ENCODE results near the gene ZNF385A.
"Not testable (repeated sequence)": the region's sequence is repeated elsewhere in the genome, so short reads cannot be mapped to it uniquely, and the experiment has no call there.

ZNF385A gene

GRCh38 chr12:54356951-54357356, 27.6 kb downstream of the ZNF385A start:
- no peak for TF ChIP-seq POLR2A (IDR thresholded peaks at IDR 0.05; ENCODE audit: low read depth, low read length)
- no peak for FAIRE-seq
- DNase-seq (ENCODE audit: insufficient read length, low spot score): no peak

GRCh38 chr12:54356228-54356627, 28.3 kb downstream of the ZNF385A start:
- DNase-seq (ENCODE audit: insufficient read length, low spot score): no peak

GRCh38 chr12:54355104-54355815, 29.3 kb downstream of the ZNF385A start:
- TF ChIP-seq POLR2A (IDR thresholded peaks at IDR 0.05; ENCODE audit: low read depth, low read length): no peak
- FAIRE-seq: no peak

More at GRCh38 chr12:54356228-54356627, 28.3 kb downstream of the ZNF385A start:
- TF ChIP-seq POLR2A (IDR thresholded peaks at IDR 0.05; ENCODE audit: low read depth, low read length): no peak
- FAIRE-seq: no peak

GRCh38 chr12:54354271-54354670, 30.3 kb downstream of the ZNF385A start:
- not testable (repeated sequence) for FAIRE-seq; DNase-seq (ENCODE audit: insufficient read length, low spot score)

More at GRCh38 chr12:54355104-54355815, 29.3 kb downstream of the ZNF385A start:
- DNase-seq (ENCODE audit: insufficient read length, low spot score): no peak

- no peak for TF ChIP-seq POLR2A (IDR thresholded peaks at IDR 0.05; ENCODE audit: low read depth, low read length)
- no peak for FAIRE-seq
- DNase-seq (ENCODE audit: insufficient read length, low spot score): no peak
These were observed 31.4 kb downstream of the ZNF385A start for GRCh38 chr12:54352891-54353874.

- TF ChIP-seq POLR2A (IDR thresholded peaks at IDR 0.05; ENCODE audit: low read depth, low read length): no peak
- FAIRE-seq (no peak), DNase-seq (ENCODE audit: insufficient read length, low spot score) (no peak)
These were observed 32.5 kb downstream of the ZNF385A start for GRCh38 chr12:54352022-54352531.

- TF ChIP-seq POLR2A (IDR thresholded peaks at IDR 0.05; ENCODE audit: low read depth, low read length): no peak
- FAIRE-seq (no peak), DNase-seq (ENCODE audit: insufficient read length, low spot score) (no peak)
These were observed 33.2 kb downstream of the ZNF385A start for GRCh38 chr12:54351341-54351740.

- no peak for TF ChIP-seq POLR2A (IDR thresholded peaks at IDR 0.05; ENCODE audit: low read depth, low read length)
- DNase-seq (ENCODE audit: insufficient read length, low spot score): no peak
- no peak for FAIRE-seq
These were observed 33.8 kb downstream of the ZNF385A start for GRCh38 chr12:54350743-54351142.

- no peak for FAIRE-seq
- TF ChIP-seq POLR2A (IDR thresholded peaks at IDR 0.05; ENCODE audit: low read depth, low read length): no peak
These were observed 34.9 kb downstream of the ZNF385A start for GRCh38 chr12:54349679-54350078.

GRCh38 chr12:54349036-54349435, 35.5 kb downstream of the ZNF385A start:
- TF ChIP-seq POLR2A (IDR thresholded peaks at IDR 0.05; ENCODE audit: low read depth, low read length): no peak
- DNase-seq (ENCODE audit: insufficient read length, low spot score): no peak
- FAIRE-seq: no peak

More at GRCh38 chr12:54349679-54350078, 34.9 kb downstream of the ZNF385A start:
- DNase-seq (ENCODE audit: insufficient read length, low spot score): no peak

GRCh38 chr12:54341378-54342300, 42.9 kb downstream of the ZNF385A start:
- no peak for DNase-seq (ENCODE audit: insufficient read length, low spot score)
- TF ChIP-seq POLR2A (IDR thresholded peaks at IDR 0.05; ENCODE audit: low read depth, low read length): no peak
- FAIRE-seq: no peak

GRCh38 chr12:54340846-54341245, 43.7 kb downstream of the ZNF385A start:
- no peak for TF ChIP-seq POLR2A (IDR thresholded peaks at IDR 0.05; ENCODE audit: low read depth, low read length)
- DNase-seq (ENCODE audit: insufficient read length, low spot score) (no peak), FAIRE-seq (no peak)

- DNase-seq (ENCODE audit: insufficient read length, low spot score) (no peak), FAIRE-seq (no peak)
- TF ChIP-seq POLR2A (IDR thresholded peaks at IDR 0.05; ENCODE audit: low read depth, low read length): no peak
These were observed 45.7 kb downstream of the ZNF385A start for GRCh38 chr12:54338698-54339296.

All from H54 (cell line).